ENCODE measurements around the gene EED.
A peak's percentile ranks its signal among the peaks of the same experiment; 100 is the strongest.
"Not testable (repeated sequence)": the region's sequence is repeated elsewhere in the genome, so short reads cannot be mapped to it uniquely, and the experiment has no call there.

EED gene

GRCh38 chr11:86249307-86250098 lies 5.0 kb downstream of the EED start:
- no peak for DNase-seq (ENCODE audit: low read depth)

GRCh38 chr11:86251345-86251744 lies 6.8 kb downstream of the EED start:
- DNase-seq (ENCODE audit: low read depth) = no peak

- no peak for DNase-seq (ENCODE audit: low read depth)
Observed at GRCh38 chr11:86255896-86256295, 11.3 kb downstream of the EED start.

DNA sequence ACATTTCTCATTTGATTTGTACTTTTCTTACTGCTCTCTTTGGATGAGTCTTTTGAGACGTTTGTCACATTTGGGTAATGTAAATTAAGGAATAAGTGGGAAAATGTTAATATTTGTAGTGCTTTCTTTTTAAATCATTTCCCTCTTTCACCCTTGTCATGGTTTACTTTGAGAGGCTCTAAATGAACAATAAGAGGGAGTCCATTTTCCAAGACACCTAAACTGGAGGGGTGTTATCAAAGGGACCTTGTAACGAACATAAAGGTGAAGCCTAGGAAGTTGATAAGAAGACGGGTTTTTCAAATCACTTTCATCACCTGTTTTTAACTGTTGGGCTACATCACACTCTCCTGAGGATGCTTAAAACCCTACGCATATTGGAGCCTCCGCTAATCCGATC lies 12.1 kb downstream of the EED start:
- no peak for DNase-seq (ENCODE audit: low read depth)

DNA sequence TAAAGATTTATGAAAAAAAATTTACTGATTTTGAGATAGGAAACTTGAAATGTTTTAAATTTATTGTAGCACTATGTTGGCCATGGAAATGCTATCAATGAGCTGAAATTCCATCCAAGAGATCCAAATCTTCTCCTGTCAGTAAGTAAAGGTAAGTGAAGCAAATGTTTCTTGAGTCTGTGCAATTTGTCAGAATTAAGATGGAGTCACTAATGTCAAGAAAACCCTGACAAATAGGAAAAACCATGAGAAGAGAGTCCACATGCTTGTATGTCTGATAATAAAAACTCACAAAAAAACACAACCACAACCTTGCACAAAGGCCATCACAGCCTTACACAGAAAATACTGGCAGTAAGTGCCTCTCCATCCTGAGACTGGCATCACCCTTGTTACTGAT lies 12.9 kb downstream of the EED start:
- no peak for DNase-seq (ENCODE audit: low read depth)

GRCh38 chr11:86259730-86260129 lies 15.2 kb downstream of the EED start:
- DNase-seq (ENCODE audit: low read depth) = no peak

DNA sequence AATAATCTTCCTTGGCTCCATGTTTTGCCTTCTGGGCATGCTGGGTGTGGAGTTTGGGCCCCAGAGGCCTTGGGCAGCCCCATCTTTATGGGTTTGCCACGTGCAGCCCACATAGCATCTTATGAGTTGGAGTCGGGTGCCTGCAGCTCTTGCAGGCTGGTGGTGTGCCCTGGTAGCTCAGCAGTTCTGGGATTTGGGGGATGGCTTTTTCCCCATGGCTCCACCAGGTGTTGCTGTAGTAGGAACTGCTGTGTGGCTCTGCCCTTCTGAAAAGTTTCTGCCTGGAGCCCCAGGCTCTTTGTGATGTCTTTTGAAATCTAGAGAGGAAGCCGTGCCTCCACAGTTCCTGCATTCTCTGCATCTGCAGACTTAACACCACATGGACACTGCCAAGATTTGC lies 16.8 kb downstream of the EED start:
- no peak for DNase-seq (ENCODE audit: low read depth)

GRCh38 chr11:86262387-86262786 lies 17.8 kb downstream of the EED start:
- no peak for DNase-seq (ENCODE audit: low read depth)

GRCh38 chr11:86264649-86265048 lies 20.1 kb downstream of the EED start:
- DNase-seq (ENCODE audit: low read depth) = no peak

- DNase-seq (ENCODE audit: low read depth) = no peak
Observed at GRCh38 chr11:86265194-86265593, 20.6 kb downstream of the EED start.

GRCh38 chr11:86269645-86270044 lies 25.1 kb downstream of the EED start:
- DNase-seq (ENCODE audit: low read depth) = no peak

DNA sequence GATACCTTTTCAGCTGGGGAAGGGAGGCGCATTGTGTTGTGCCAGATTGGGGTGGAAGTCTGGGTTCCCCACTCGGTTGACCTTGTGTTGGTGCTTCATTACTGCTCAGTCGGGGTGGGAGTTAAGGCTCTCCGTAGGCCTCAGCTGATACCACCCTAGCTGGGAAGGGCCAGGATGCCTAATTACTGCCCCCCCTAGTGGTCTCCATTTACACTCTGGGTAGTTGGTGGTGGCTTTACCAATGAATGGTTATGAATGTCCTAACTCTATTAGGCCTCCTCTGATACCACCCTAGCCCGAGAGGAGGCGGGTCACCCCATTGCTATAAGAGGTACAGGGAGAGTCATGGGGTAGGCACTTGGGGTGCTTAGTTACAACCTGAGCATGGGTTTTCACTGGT lies 29.9 kb downstream of the EED start:
- no peak for DNase-seq (ENCODE audit: low read depth)

GRCh38 chr11:86274999-86275398 lies 30.4 kb downstream of the EED start:
- DNase-seq (ENCODE audit: low read depth) = no peak

- no peak for DNase-seq (ENCODE audit: low read depth)
Observed at GRCh38 chr11:86275493-86276370, 31.2 kb downstream of the EED start.

DNA sequence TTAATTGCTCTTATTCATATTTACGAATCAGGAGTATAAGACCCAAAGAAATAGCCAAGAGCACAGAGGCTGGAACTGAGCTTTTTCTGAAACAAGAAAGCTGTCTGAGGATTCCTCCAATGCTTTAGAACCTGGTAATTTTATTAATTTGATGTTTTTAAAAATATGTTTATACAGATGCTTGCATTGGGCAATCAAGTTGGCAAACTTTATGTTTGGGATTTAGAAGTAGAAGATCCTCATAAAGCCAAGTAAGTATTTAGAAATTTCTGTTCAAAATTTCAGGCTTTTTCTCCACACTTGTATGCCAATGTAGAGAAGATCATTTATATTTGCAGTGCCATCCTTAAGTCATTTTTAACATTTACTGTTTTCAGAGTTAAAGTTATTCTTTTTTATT lies 33.2 kb downstream of the EED start:
- DNase-seq (ENCODE audit: low read depth) = no peak

- DNase-seq (ENCODE audit: low read depth) = no peak
Observed at GRCh38 chr11:86278226-86278625, 33.7 kb downstream of the EED start.

- DNase-seq (ENCODE audit: low read depth) = no peak
Observed at GRCh38 chr11:86279747-86280146, 35.2 kb downstream of the EED start.

- DNase-seq (ENCODE audit: low read depth) = no peak
Observed at GRCh38 chr11:86287468-86287796, 42.9 kb downstream of the EED start.

GRCh38 chr11:86288776-86289507 lies 44.4 kb downstream of the EED start:
- DNase-seq (ENCODE audit: low read depth) = no peak

- not testable (repeated sequence) for DNase-seq (ENCODE audit: low read depth)
Observed at GRCh38 chr11:86289508-86290280, 45.1 kb downstream of the EED start.

DNA sequence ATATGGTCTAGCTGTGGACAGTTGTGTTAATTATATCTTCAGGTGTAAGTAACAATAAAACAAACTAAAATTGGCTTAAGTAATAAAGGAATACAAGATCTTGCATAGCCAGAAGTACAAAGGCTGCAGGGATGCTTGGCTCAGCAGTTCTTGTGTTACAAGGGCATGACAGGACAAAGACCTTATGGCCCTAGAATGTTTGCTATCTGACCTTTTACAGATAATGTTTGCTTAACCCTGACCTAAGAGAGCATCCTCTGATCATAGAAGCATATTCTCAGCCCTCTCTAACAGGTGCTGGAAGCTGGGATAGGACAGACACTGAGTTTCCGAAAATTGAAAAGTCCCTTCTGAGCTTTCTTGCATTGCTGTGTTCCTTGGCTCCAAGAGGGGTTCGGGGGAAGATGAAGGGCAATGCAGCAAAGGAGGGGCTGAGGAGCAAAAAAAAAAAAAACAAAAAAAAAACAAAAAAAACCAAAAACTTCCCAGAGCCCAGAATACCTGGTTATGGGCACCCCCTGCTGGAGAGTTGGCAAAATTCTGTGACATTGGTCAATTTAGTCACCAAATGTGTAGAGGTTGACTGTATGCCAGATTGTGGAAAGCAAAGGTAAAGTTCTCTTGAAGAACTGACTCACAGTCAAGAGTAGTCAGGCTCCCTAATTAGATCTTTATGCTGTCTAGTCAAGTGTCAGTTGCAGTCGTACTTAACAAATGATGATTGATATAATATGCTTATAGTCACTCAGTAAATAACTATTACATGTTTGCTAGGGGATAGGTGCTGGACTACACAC lies 47.1 kb downstream of the EED start:
- peak; percentile 28 for DNase-seq (ENCODE audit: low read depth)
